ENCODE results near the gene PBX4. TPM values are rescaled to one million over a fixed set of nuclear protein-coding genes. Genes with fewer than 3 reads are reported as not detected.

Gene PBX4
- total RNA-seq, 1 donor from 2014 or later, result 5.2 TPM

- TF ChIP-seq CTCF (IDR thresholded peaks at IDR 0.05; ENCODE audit: unreplicated experiment), result no peak
- Mint-ChIP-seq H3K9me3 (ENCODE audit: low read depth) (no peaks in the 10 kb centered on the region), H3K4me3 (ENCODE audit: low read depth) (peak overlapping the region; percentile 90), H3K4me1 (ENCODE audit: low read depth) (peaks cover 18% of the 10 kb centered on the region), H3K27ac (peak overlapping the region; percentile 25), H3K27me3 (no peaks in the 10 kb centered on the region), H3K36me3 (ENCODE audit: insufficient read depth) (peaks cover 7% of the 10 kb centered on the region)
- no peak for DNase-seq (ENCODE audit: low spot score, unreplicated experiment)
Measured at GRCh38 chr19:19661675-19662251, 43.3 kb upstream of the PBX4 start.

- TF ChIP-seq CTCF (IDR thresholded peaks at IDR 0.05; ENCODE audit: unreplicated experiment), result no peak
- peak overlapping the region; percentile 90 for H3K4me3 Mint-ChIP-seq (ENCODE audit: low read depth)
- H3K27ac Mint-ChIP-seq, result peak overlapping the region; percentile 25
- H3K27me3 Mint-ChIP-seq, result no peaks in the 10 kb centered on the region
- DNase-seq (ENCODE audit: low spot score, unreplicated experiment), result no peak
- H3K9me3 Mint-ChIP-seq (ENCODE audit: low read depth), result no peaks in the 10 kb centered on the region
- H3K4me1 Mint-ChIP-seq (ENCODE audit: low read depth), result peaks cover 18% of the 10 kb centered on the region
- peaks cover 8% of the 10 kb centered on the region for H3K36me3 Mint-ChIP-seq (ENCODE audit: insufficient read depth)
Measured at GRCh38 chr19:19661141-19661674, 42.7 kb upstream of the PBX4 start.

GRCh38 chr19:19659646-19660245 is 41.3 kb upstream of the PBX4 start:
- H3K36me3 Mint-ChIP-seq (ENCODE audit: insufficient read depth), result peaks cover 11% of the 10 kb centered on the region
- H3K27ac Mint-ChIP-seq, result no peak overlapping the region
- H3K4me3 Mint-ChIP-seq (ENCODE audit: low read depth), result no peak overlapping the region
- no peak for DNase-seq (ENCODE audit: low spot score, unreplicated experiment)
- TF ChIP-seq CTCF (IDR thresholded peaks at IDR 0.05; ENCODE audit: unreplicated experiment), result no peak
- H3K9me3 Mint-ChIP-seq (ENCODE audit: low read depth), result no peaks in the 10 kb centered on the region
- no peaks in the 10 kb centered on the region for H3K27me3 Mint-ChIP-seq
- H3K4me1 Mint-ChIP-seq (ENCODE audit: low read depth), result peaks cover 18% of the 10 kb centered on the region

GRCh38 chr19:19657397-19657783 is 38.9 kb upstream of the PBX4 start:
- Mint-ChIP-seq H3K9me3 (ENCODE audit: low read depth) (no peaks in the 10 kb centered on the region), H3K4me1 (ENCODE audit: low read depth) (peaks cover 13% of the 10 kb centered on the region), H3K27ac (no peak overlapping the region), H3K27me3 (no peaks in the 10 kb centered on the region), H3K36me3 (ENCODE audit: insufficient read depth) (peaks cover 15% of the 10 kb centered on the region), H3K4me3 (ENCODE audit: low read depth) (no peak overlapping the region)
- TF ChIP-seq CTCF (IDR thresholded peaks at IDR 0.05; ENCODE audit: unreplicated experiment), result no peak
- DNase-seq (ENCODE audit: low spot score, unreplicated experiment), result no peak

GRCh38 chr19:19656451-19657396 is 38.2 kb upstream of the PBX4 start:
- Mint-ChIP-seq H3K27me3 (no peaks in the 10 kb centered on the region), H3K4me1 (ENCODE audit: low read depth) (peaks cover 6% of the 10 kb centered on the region), H3K36me3 (ENCODE audit: insufficient read depth) (peaks cover 17% of the 10 kb centered on the region), H3K27ac (peak overlapping the region; percentile 52), H3K4me3 (ENCODE audit: low read depth) (no peak overlapping the region), H3K9me3 (ENCODE audit: low read depth) (no peaks in the 10 kb centered on the region)
- no peak for TF ChIP-seq CTCF (IDR thresholded peaks at IDR 0.05; ENCODE audit: unreplicated experiment)
- no peak for DNase-seq (ENCODE audit: low spot score, unreplicated experiment)
